Right lobe of liver (tissue), 4 donors: ENCODE data around the gene CUX1.

Experiments
- POLR2A ChIP-seq: fragments of 450-650 bp; IDR thresholded peaks from one replicate; pipeline ENCODE4 v1.6.1; 2017; ENCODE audit warnings: antibody characterized with exemption, mild to moderate bottlenecking
- TF ChIP-seq, protein P1 (sequence below), 4 donors: fragments of 200-600 bp in 3 of 4; fragments of 450-650 bp in 1 of 4; IDR thresholded peaks; one replicate each; pipeline versions ENCODE4 v1.5.1 to v1.8.0; 2016 to 2022; ENCODE audit warnings: antibody characterized with exemption in 4 of 4, mild to moderate bottlenecking in 2 of 4
- donor health status: DM: no; HTN: no; CAD: no.
- donor health status: DM: no; HTN: no; CAD: no.
- donor health status: DM: no; HTN: yes; CAD: no.

DNA sequence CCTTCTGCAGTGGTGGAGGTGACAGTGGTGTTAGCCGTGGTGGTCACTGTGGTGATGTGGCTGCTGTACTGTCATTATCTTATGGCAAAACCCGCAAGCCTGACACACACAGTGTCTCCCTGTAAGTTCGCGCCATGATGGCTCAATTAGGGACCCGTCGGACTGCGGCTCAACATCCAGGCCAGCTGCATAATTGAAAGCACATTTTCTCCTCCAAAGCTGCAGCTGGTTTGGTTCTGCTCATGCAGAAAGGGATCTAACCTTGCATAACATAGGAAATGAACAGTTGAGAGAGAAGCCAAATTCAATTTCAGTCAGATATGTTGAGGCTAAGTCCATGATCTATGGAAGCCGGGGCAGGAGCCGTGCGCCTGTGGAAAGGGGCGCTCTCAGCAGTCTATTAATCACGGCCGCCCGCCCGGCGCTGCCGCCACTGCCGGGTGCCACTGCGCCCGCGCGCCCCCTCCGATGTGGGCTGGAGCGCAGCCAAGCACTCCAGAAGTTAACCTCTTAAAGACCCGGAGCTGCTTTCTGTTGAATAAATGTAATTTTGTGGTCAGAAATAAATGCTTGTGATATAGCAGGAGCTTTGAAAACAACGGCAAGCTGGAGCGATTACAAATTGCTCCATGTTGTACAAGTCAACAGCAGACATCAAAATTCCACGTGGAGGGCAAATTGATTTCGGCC lies 227.7 kb downstream of the CUX1 start:
- TF ChIP-seq, protein P1, sequence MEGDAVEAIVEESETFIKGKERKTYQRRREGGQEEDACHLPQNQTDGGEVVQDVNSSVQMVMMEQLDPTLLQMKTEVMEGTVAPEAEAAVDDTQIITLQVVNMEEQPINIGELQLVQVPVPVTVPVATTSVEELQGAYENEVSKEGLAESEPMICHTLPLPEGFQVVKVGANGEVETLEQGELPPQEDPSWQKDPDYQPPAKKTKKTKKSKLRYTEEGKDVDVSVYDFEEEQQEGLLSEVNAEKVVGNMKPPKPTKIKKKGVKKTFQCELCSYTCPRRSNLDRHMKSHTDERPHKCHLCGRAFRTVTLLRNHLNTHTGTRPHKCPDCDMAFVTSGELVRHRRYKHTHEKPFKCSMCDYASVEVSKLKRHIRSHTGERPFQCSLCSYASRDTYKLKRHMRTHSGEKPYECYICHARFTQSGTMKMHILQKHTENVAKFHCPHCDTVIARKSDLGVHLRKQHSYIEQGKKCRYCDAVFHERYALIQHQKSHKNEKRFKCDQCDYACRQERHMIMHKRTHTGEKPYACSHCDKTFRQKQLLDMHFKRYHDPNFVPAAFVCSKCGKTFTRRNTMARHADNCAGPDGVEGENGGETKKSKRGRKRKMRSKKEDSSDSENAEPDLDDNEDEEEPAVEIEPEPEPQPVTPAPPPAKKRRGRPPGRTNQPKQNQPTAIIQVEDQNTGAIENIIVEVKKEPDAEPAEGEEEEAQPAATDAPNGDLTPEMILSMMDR (IDR thresholded peaks at IDR 0.05), result no peak
- no peak for TF ChIP-seq POLR2A
